Esophagus squamous epithelium (tissue), 4 donors: ENCODE measurements around the gene FAM181A.

Experiments used
- POLR2A ChIP-seq, 4 donors: fragments of 450-650 bp; IDR thresholded peaks; one replicate each; pipeline ENCODE4 v1.6.1; 2017; ENCODE audit warnings: antibody characterized with exemption in 4 of 4, mild to moderate bottlenecking in 4 of 4, moderate library complexity in 3 of 4
- TF ChIP-seq, protein P1 (sequence below), 6 experiments: fragments of 450-650 bp in 4 of 6; fragments of 200-600 bp in 2 of 6; sonication (generic) in 2 of 6; IDR thresholded peaks; one replicate each; pipeline ENCODE4 v1.5.1; 2016 to 2019; ENCODE audit warnings: antibody characterized with exemption in 6 of 6, mild to moderate bottlenecking in 4 of 6, moderate library complexity in 4 of 6

DNA sequence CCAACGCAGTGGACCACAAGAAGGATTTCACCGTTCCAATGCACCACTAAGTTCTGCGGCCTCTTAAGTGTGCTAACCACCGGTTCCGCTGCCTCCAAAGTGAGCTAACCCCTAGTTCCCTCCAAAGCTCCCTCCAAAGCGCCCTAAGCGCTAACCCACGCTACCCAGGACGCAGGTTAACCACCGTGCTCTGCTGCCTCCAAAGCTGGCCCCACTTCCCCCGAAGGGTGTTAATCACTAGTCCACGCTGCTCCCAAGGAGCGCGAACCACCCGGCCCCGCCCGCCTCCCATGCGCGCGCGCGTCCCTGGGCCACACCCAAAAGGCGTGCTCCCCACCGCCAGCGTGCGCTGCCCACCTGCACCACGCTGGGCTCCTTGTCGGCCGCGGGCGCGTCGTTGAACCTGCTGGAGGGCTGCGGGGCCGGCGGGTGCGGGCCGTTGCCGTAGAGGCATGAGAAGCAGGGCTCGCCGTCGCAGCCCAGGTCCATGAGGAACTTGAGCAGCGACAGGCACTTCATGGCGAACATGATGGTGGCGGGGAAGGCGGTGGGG is 11.7 kb downstream of the FAM181A start:
- TF ChIP-seq, protein P1, sequence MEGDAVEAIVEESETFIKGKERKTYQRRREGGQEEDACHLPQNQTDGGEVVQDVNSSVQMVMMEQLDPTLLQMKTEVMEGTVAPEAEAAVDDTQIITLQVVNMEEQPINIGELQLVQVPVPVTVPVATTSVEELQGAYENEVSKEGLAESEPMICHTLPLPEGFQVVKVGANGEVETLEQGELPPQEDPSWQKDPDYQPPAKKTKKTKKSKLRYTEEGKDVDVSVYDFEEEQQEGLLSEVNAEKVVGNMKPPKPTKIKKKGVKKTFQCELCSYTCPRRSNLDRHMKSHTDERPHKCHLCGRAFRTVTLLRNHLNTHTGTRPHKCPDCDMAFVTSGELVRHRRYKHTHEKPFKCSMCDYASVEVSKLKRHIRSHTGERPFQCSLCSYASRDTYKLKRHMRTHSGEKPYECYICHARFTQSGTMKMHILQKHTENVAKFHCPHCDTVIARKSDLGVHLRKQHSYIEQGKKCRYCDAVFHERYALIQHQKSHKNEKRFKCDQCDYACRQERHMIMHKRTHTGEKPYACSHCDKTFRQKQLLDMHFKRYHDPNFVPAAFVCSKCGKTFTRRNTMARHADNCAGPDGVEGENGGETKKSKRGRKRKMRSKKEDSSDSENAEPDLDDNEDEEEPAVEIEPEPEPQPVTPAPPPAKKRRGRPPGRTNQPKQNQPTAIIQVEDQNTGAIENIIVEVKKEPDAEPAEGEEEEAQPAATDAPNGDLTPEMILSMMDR (IDR thresholded peaks at IDR 0.05): no peak
- TF ChIP-seq POLR2A (IDR thresholded peaks at IDR 0.05): no peak
